GM18526 (cell line): Measurements from ENCODE around the gene CLTA.

Source experiments
- POLR2A ChIP-seq: IDR thresholded peaks from 3 replicates; pipeline ENCODE4 v1.6.1; 2011; ENCODE audit not compliant: insufficient read length; ENCODE audit errors: extremely low read depth

Gene CLTA

DNA sequence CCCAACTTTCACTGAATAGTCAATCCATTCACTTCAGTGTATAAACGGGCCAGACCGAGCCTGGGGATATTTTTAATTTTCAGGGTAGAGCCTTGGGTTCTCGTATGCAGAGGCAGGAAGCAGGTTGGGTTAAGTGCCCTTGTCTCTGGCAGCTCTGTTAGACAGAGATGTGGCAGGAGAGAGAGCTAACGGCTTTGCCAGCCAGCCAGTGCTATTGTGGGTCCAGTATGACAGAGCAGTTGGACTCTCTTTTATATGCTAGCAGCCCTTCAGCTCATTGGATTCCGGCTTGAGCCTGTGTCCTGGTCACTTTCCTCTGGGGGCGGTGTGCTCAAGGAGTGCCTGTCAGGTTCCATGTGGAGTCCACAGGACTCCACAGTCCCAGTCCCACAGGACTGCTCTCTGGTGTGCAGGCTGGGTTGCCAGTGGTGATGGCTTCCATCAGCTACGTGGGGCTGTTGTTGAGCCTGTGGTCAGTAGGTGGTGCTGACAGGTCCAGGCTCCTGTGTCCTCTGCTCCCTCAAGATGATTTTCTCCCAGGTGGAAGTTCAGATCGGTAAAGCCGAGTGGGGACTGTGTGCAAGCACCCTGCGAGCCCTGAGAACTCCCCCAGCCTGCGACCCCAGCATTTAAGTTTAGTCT, 14.3 kb downstream of the CLTA start:
- TF ChIP-seq POLR2A, result no peak

DNA sequence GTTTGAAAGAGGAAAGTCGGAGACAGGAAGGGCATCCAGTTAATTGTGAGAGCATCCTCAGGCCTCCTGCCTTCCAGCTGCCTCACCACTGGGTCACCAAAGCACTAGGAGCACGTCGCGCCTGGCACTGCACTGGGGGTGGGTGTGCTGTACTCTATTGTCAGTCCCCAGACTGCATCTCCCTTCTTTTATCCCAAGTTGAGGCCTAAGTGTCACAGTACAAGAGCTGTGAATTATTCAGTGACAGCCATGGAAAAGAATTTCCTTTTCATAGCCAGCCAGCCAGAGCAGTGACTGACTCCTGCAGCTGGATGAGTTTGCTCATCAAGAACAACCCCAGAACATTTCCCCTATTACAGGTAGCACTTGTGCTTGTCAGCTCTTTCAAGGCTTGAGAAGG, 16.3 kb downstream of the CLTA start:
- TF ChIP-seq POLR2A, result no peak

DNA sequence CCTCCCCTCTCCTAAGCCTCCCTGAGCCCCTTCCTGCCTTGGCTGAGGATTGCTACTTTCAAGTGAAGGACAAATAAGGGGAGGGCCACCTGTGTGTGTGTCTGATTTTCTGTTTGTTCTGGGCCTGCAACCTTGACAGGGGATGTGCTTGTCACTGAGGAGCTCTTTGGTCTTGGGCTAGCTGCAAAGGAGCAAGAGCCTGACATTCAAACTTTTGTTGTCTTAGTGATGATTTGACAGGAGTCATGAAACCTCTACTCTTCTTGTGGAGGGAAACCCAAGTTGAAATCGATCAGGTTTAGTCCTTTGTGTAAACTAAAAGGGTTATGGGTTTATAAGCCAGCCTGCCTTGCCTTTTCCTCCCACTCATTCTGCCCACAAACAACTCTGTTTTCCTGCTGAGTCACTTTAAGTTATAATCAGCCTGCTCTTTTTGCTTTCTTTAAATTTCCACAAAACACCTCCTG, 16.9 kb downstream of the CLTA start:
- no peak for TF ChIP-seq POLR2A

DNA sequence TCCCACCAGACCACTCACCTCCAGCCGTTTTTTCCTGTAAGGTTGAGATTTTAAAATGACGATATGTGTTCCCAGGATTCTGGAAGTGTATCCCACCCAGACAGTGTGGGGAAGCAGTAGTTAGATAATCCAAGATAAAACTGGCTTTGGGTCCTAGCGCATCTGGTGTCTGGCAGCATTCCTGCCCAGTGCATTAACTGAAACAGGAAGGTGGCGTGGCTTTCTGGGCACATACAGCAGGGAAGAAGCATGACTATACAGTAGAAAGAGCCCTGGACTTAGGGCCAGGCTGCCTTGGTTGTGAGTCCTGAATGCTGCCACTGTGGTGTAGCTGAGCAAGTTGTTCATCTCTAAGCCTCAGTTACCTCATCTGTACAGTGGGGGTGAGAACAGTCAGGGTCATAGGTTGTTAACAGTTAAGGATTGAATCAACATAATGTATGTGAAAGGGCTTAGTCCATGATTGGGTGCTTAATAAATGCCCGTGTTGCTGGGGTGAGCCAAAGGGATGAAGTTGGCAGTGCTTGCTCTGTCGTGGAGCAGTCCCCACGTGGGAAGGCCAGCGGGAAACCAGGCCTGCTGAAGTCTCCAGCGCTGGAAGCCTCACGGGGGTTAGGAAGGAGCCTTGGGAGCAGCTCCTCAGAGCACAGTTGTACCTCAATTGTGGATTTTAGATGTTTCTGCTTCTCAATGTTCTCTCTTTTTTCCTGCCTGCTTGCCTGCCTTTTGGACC, 18.0 kb downstream of the CLTA start:
- TF ChIP-seq POLR2A, result no peak

DNA sequence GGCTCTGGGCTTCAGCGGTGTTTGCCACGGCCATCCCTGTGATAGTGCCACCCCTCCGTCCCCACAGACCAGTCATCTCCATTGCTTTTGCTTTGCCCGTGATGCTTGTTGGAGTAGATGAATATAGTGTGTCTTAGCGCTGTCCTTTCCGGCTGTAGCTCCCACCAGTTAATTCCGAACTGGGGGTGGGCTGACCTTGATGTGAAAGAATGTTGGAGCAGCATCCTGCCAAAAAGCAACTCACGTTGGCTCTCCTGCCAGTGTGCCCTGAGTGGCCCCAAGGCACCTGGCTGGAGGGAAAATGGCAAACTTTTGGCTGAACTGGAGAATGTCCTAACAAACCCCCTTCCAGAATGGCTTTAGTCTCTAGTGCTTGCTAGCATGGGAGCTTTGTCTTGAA, 20.0 kb downstream of the CLTA start:
- TF ChIP-seq POLR2A, result no peak

DNA sequence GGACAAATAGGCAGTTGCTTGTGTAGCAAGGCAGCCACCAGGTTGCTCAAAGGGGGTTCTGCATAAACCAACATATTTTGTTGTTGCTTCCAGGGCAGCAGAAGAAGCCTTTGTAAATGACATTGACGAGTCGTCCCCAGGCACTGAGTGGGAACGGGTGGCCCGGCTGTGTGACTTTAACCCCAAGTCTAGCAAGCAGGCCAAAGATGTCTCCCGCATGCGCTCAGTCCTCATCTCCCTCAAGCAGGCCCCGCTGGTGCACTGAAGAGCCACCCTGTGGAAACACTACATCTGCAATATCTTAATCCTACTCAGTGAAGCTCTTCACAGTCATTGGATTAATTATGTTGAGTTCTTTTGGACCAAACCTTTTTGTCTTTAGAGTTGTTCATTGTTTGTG, 20.8 kb downstream of the CLTA start:
- TF ChIP-seq POLR2A, result no peak

DNA sequence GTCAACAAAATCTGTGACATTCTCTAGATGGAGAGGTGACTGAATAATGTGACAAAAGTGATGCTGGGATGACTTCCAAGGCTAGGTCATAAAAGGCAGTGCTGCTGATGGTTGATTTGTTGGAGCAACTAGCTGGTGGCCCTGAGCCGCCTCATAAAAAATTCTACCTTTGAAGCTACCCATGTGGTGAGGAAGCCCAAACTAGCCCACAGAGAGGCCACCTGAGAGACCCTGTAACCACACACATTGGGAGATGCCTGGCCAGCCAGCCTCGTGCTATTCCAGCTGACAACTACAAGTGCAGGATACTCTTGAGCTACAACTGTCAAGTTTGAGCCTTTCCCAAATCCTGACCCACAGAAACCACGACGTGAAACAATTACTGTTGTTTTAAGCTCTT, 22.7 kb downstream of the CLTA start:
- TF ChIP-seq POLR2A, result no peak

DNA sequence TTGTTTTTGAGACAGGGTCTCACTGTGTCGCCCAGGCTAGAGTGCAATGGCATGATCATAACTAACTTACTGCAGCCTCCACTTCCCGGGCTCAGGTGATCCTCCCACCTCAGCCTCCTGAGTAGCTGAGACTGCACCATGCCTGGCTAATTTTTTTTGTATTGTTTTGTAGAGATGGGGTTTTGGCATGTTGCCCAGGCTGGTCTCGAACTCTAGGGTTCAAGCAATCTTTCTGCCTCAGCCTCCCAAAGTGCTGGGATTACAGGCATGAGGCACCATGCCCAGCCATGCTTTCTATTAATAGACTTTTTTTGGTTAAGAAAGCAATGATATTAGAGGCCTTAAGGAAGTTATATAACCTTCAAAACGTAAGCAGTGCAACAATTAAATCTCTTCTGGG, 23.3 kb downstream of the CLTA start:
- TF ChIP-seq POLR2A, result no peak

DNA sequence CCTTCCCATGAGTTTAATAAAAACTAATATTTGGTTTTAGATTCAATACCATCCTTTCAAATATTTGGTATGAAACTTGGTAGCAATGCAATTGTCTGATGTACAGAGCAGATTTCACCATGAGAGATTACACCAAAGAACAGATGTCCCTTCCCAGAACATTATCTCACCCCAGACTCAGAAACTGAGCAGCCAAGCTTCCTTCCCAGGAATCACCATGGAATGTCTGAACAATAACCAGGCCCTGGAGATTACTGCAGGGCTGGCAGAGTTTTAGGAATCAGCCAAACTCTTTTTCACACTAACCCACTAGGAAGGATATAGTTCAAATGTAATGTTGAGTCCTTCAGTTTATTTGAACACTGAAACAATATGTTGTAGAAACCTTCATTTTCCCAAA, 23.9 kb downstream of the CLTA start:
- TF ChIP-seq POLR2A, result no peak

DNA sequence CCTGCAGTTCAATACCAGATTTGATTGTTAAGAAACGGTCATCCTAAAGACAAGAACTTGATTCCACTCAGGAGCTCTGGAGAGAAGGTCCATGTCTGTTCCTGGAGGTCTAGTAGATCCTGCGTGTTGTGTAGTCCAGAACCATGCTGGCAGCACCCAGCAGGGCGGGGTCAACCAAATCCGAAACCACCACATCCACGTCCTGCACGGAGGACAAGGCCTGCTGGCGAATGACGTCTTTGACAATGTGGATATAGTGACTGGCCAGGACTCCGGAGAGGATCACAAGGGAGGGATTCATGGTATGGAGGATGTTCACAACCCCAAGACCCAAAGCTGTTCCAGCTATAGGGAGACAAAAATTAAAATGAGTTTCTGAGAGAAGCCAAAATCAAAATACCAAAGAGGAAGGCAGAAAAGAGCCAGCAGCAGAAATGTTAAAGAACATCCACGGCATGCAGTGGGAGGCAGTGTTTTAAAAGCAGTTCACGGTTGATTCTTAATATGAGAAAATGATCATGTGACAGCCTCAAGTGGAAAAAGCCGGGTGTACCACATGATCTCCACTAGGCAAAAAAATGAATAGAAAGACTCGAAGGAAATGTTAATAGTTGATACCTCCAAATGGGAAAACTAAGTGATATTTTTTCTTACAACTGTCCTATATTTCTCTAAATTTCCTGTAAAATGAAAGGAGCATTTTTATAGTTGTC, 26.7 kb downstream of the CLTA start:
- no peak for TF ChIP-seq POLR2A

DNA sequence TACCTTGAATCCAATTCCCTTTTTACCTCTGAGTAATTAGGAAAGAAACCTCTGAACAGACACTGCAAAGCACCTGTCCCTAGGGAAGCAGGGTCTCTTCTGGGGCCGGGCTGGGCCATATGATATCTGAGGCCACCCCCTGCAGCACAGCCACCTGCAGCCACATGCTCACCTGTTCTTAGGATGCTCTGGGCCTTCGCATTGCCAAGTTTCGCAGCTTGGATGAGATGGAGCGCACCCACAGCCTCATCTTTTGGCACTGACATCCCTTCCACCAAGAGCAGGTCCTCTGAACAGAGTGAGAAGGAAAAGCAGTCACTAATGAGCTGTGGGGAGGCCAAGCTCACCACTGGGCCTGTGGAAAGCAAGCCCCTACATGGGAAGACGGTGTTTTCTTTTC, 27.3 kb downstream of the CLTA start:
- TF ChIP-seq POLR2A, result no peak

DNA sequence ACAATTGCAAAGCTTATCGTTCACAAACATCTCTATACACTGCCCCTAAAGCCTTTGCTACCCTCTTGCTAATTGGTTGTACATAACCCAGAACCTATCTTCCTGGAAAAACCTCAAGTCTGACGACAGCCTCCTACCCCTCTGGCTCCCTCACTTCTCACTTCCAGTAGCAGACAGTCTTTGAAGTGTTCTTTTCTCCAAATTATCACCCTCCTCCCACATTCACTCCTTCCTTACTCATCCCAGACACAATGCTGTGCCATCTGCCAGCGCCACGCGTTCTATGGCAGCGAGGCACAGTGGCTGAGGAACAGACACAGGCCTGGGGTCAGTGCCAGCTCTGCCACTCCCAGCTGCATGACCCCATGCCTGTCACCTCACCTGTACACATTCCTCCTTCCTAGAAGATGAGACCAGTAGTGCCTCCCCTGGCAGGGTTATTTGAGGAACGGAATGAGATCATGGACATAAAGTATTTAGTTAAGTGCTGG, 27.7 kb downstream of the CLTA start:
- no peak for TF ChIP-seq POLR2A

DNA sequence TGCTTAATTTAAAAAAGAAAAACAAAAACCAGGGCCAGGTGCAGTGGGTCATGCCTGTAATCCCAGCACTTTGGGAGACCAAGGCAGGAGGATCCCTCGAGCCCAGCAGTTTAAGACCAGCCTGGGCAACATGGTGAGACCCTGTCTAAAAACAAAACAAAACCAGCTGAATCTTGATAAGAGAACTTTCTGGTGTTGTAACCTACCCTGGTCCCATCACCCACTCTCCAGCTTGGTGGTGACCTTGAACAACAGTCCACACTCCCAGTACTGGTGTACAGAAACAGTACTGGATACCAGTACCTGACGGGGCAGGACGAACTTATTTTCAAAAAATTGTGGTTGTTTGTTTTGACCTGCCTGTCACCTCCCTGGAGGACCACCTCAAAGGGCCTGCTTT, 30.9 kb downstream of the CLTA start:
- TF ChIP-seq POLR2A, result no peak

DNA sequence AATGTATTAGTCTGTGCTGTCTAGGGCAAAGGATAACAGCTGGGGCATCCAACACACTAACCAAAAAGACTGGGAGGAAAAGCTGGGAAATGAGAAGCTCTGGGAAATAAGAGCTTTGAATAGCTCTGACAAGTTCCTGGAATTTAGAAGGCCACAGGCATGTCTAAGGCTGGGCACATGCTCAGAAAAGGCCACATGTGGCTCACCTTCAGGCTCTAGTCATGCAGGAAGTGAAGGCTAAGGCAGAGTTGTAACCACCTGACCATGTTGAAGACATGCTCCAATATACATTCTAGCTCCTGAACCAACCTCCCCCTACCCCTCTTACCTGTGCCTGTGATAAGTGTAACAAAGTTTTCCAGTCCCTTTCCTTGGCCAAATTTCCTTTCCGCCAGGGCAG, 31.7 kb downstream of the CLTA start:
- no peak for TF ChIP-seq POLR2A

DNA sequence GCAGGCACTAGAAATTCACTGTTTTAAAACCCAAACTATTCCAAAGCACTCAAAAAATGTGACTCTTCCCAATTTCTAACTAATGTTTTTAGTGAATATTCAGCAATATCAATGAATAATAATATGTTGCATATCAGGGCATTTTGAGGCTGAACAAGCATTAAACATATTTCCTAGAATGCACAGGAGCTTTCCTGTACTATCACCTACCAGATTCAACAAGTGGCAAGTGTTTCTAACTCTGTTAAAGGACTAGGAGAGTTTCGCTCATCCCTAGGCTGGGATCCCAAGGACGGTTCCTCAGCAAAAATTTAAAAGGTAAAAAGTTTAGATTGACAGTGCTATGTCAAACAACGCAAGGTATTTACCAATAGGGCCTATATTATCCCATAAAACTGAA, 46.5 kb downstream of the CLTA start:
- TF ChIP-seq POLR2A, result no peak

DNA sequence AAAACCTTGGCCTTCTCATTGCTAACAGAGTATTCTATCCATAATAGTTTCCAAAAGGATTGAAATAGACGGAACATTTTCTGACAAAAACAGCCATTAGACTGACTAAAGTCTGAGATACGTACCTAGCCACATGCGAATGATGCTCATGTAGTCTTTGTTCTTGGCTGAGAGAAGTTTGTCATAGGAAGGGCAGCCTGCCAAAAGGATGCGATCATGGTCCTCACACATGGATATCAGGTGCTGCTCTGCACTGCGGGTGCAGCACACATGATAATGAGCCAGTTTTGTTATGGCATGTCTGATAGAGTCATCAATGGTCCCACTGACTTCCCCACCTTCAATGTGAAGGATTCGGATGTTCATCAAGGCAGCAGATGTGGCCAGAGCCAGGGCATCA, 55.2 kb downstream of the CLTA start:
- TF ChIP-seq POLR2A, result no peak

DNA sequence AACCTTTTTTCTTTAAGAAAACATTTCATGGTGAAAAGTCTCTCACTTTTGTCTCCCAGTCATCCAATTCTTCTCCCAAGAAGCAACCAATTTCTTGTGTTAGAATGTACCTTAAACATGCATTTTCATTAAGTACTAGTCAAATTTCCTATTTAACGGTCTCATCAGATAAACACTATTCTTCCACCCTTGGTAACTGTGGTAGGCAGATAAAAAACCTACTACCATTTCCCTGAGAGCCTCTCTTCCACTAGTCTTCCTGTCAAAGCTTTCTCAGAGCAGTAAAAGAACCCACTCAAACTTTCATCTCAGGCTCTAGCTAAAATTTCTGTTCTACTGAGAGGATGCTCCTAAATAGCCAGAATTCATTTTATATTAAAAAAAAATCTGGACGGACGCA, 56.6 kb downstream of the CLTA start:
- TF ChIP-seq POLR2A, result no peak

DNA sequence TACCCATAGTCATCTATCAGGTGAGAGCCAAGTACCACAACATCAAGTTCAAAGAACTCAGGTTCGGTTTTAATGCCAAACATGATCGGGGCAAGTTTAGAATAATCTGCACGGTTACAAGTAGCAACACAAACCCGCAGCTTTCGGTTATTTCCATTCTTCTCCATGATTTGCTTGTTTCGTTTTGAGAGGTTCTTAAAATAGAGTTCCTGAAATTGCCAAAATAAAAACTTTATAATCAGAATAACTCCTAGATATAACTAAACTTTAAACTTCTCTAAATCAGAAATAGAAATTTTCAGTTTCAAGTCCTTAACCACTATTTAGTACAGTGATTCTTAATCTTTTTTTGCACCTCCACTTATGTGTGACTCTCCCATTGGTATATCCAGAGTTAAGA, 58.5 kb downstream of the CLTA start:
- TF ChIP-seq POLR2A, result no peak
